Sigmoid colon (tissue), 7 donors: ENCODE results near the gene COQ10B. TPM values are rescaled to one million over a fixed set of nuclear protein-coding genes. Genes with fewer than 3 reads are reported as not detected.

Experiments used
- DNase-seq: peaks from one replicate; pipeline ENCODE4 v3.0.0-alpha.2; 2019
- H3K27ac ChIP-seq, 4 donors: fragments of 200-600 bp; sonication (generic); one replicate each; pipeline ENCODE4 v1.5.1; 2016 to 2019; ENCODE audit warnings: mild to moderate bottlenecking in 1 of 4
- H3K27me3 ChIP-seq, 3 donors: fragments of 200-600 bp; sonication (generic); one replicate each; pipeline ENCODE4 v1.5.1; 2019; ENCODE audit warnings: mild to moderate bottlenecking in 1 of 3
- H3K36me3 ChIP-seq, 4 donors: fragments of 200-600 bp; sonication (generic); one replicate each; pipeline ENCODE4 v1.5.1; 2016 to 2019
- H3K4me1 ChIP-seq, 4 donors: fragments of 200-600 bp; sonication (generic); one replicate each; pipeline ENCODE4 v1.5.1; 2017 to 2019
- H3K4me3 ChIP-seq, 4 donors: fragments of 200-600 bp; sonication (generic); one replicate each; pipeline ENCODE4 v1.5.1; 2017 to 2019; ENCODE audit warnings: mild to moderate bottlenecking in 2 of 4, moderate library complexity in 1 of 4
- H3K9me3 ChIP-seq, 4 donors: fragments of 200-600 bp in 3 of 4; sonication (generic) in 3 of 4; one replicate each; pipeline versions ENCODE4 v1.5.1 to v1.6.1; 2013 to 2019
- EP300 ChIP-seq, 4 donors: sonication (generic); formaldehyde crosslinking; IDR thresholded peaks; one replicate each; pipeline ENCODE4 v1.6.1; 2017; ENCODE audit warnings: antibody characterized with exemption in 4 of 4
- POLR2A ChIP-seq, 2 donors: fragments of 450-650 bp; IDR thresholded peaks; one replicate each; pipeline ENCODE4 v1.6.1; 2016; ENCODE audit warnings: antibody characterized with exemption in 2 of 2, mild to moderate bottlenecking in 2 of 2, moderate library complexity in 2 of 2
- POLR2AphosphoS5 ChIP-seq, 4 donors: sonication (generic); formaldehyde crosslinking; IDR thresholded peaks; one replicate each; pipeline ENCODE4 v1.6.1; 2017; ENCODE audit warnings: antibody characterized with exemption in 4 of 4
- whole genome bisulfite sequencing, 2 donors: extraction: QIAGEN DNeasy Blood & Tissue Kit; methylation state at CpG; one replicate each; pipeline ENCODE4 v1.1.7; 2013; 5-methylcytosine and 5-hydroxymethylcytosine counted together
- intact Hi-C: fragments of 100-400 bp; cut with DNase I; formaldehyde crosslinking; loops from one replicate; pipeline ENCODE4 v1.15.1; 2023
- polyA plus RNA-seq, 3 donors: library from polyadenylated mRNA; stranded (reverse); fragments of 200-250 nt; gene quantifications; one replicate each; pipeline ENCODE4 v1.2.3, GENCODE V29; 2013
- total RNA-seq, 4 donors: library from RNA; depleted of rRNA; stranded (reverse); fragments of >200 nt; gene quantifications; one replicate each; pipeline ENCODE4 v1.1.0, GENCODE V29; 2016
- TF ChIP-seq, protein P1 (sequence below), 4 experiments: fragments of 450-650 bp in 3 of 4; fragments of 200-600 bp in 1 of 4; IDR thresholded peaks; one replicate each; pipeline ENCODE4 v1.5.1; 2016 to 2019; ENCODE audit warnings: antibody characterized with exemption in 4 of 4, mild to moderate bottlenecking in 3 of 4, moderate library complexity in 2 of 4
- donor health status: healthy with polysubstance abuse.
- donor health status: Bipolar disorder and iron deficiency.
- donor health status: healthy.

COQ10B gene
- total and polyA plus RNA-seq, 7 donors = 15.1 to 77.9 (median 35.0) TPM

DNA sequence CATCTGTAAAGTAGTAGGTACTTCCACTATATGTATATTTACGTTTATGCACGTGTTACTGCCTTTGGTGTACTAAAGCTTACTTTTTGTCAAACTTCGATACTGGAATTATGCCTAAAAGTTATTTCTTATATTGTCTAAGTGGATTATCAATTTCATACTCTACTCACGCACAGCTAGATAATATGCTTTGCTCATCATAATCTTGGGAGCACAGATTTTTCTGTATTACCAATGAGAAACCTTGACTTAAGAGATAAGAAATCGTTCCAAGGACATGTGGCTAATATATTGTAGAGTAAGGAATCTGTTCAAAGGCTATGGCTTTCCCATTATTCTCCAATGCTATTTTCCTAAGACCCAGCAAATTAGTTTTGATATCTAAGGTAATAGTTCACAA is 53.3 kb downstream of the COQ10B start:
- TF ChIP-seq POLR2A (IDR thresholded peaks at IDR 0.05) (no peak), EP300 (IDR thresholded peaks at IDR 0.05) (no peak), POLR2AphosphoS5 (IDR thresholded peaks at IDR 0.05) (no peak)
- TF ChIP-seq, protein P1, sequence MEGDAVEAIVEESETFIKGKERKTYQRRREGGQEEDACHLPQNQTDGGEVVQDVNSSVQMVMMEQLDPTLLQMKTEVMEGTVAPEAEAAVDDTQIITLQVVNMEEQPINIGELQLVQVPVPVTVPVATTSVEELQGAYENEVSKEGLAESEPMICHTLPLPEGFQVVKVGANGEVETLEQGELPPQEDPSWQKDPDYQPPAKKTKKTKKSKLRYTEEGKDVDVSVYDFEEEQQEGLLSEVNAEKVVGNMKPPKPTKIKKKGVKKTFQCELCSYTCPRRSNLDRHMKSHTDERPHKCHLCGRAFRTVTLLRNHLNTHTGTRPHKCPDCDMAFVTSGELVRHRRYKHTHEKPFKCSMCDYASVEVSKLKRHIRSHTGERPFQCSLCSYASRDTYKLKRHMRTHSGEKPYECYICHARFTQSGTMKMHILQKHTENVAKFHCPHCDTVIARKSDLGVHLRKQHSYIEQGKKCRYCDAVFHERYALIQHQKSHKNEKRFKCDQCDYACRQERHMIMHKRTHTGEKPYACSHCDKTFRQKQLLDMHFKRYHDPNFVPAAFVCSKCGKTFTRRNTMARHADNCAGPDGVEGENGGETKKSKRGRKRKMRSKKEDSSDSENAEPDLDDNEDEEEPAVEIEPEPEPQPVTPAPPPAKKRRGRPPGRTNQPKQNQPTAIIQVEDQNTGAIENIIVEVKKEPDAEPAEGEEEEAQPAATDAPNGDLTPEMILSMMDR (IDR thresholded peaks at IDR 0.05) = no peak
- 93 to 98% methylated on average over 5 of the region's 5 CpGs for WGBS, 2 donors

GRCh38 chr2:197513915-197514314 is 60.6 kb downstream of the COQ10B start:
- no peaks in the 10 kb centered on the region for H3K9me3 ChIP-seq
- intact Hi-C loops = loop anchor here (2.0 kb wide), 1 partner anchor 13 kb away; the partner anchor contains the start of gene HSPE1
- H3K27ac ChIP-seq = no peak overlapping the region
- H3K36me3 ChIP-seq = no peaks in the 10 kb centered on the region
- DNase-seq = no peak
- no peaks in the 10 kb centered on the region for H3K27me3 ChIP-seq
- 94% methylated on average over 5 of the region's 5 CpGs for WGBS, 2 donors
- no peak for TF ChIP-seq POLR2A (IDR thresholded peaks at IDR 0.05)
- no peak for TF ChIP-seq POLR2AphosphoS5 (IDR thresholded peaks at IDR 0.05)
- no peak for TF ChIP-seq EP300 (IDR thresholded peaks at IDR 0.05)
- TF ChIP-seq, protein P1 (IDR thresholded peaks at IDR 0.05) = no peak
- no peak overlapping the region for H3K4me3 ChIP-seq
- peaks cover 0 to 25% (median 20%) of the 10 kb centered on the region in 4 donors for H3K4me1 ChIP-seq

More for the DNA sequence above, 53.3 kb downstream of the COQ10B start:
- peaks cover 0 to 35% (median 8%) of the 10 kb centered on the region in 4 donors for H3K36me3 ChIP-seq
- H3K27me3 ChIP-seq = no peaks in the 10 kb centered on the region
- intact Hi-C loops = no loop called here
- no peak overlapping the region for H3K4me3 ChIP-seq
- no peak for DNase-seq
- H3K9me3 ChIP-seq = no peaks in the 10 kb centered on the region
- H3K4me1 ChIP-seq = peaks cover 0 to 13% (median 9%) of the 10 kb centered on the region in 4 donors
- H3K27ac ChIP-seq = no peak overlapping the region

- WGBS, 2 donors = 62 to 78% methylated on average over 3 of the region's 3 CpGs
- TF ChIP-seq EP300 (IDR thresholded peaks at IDR 0.05) (no peak), POLR2AphosphoS5 (IDR thresholded peaks at IDR 0.05) (no peak), POLR2A (IDR thresholded peaks at IDR 0.05) (no peak)
- TF ChIP-seq, protein P1 (IDR thresholded peaks at IDR 0.05) = no peak
- H3K27me3 ChIP-seq = no peaks in the 10 kb centered on the region
- H3K9me3 ChIP-seq = no peaks in the 10 kb centered on the region
- H3K4me3 ChIP-seq = peak overlapping the region in 2 of 4 donors; percentile 90
- H3K36me3 ChIP-seq = no peaks in the 10 kb centered on the region
- no peak for DNase-seq
- peaks cover 0 to 31% (median 23%) of the 10 kb centered on the region in 4 donors for H3K4me1 ChIP-seq
- H3K27ac ChIP-seq = peak overlapping the region; percentile 91 to 96 (median 92)
- intact Hi-C loops = loop anchor here (2.0 to 5.0 kb wide), 6 partner anchors 14 to 1943 kb away; partner anchors contain the start of genes COQ10B, HSPE1, MARS2 and SATB2
Measured at GRCh38 chr2:197514754-197515153, 61.4 kb downstream of the COQ10B start.

- intact Hi-C loops = loop anchor here (2.0 to 5.0 kb wide), 6 partner anchors 15 to 1942 kb away; partner anchors contain the start of genes COQ10B, HSPE1, MARS2 and SATB2
- Histone ChIP-seq H3K36me3 (no peaks in the 10 kb centered on the region), H3K9me3 (no peaks in the 10 kb centered on the region), H3K27ac (peak overlapping the region; percentile 91 to 96 (median 92)), H3K4me3 (peak overlapping the region; percentile 66 to 90 (median 89)), H3K27me3 (no peaks in the 10 kb centered on the region), H3K4me1 (peaks cover 0 to 31% (median 23%) of the 10 kb centered on the region in 4 donors)
- 0% methylated on average over 16 of the region's 16 CpGs for WGBS, 2 donors
- TF ChIP-seq POLR2AphosphoS5 (IDR thresholded peaks at IDR 0.05) = no peak
- TF ChIP-seq EP300 (IDR thresholded peaks at IDR 0.05) = peak in 1 of 4 donors; percentile 15
- no peak for DNase-seq
Measured at GRCh38 chr2:197515315-197515738, 62.0 kb downstream of the COQ10B start.

DNA sequence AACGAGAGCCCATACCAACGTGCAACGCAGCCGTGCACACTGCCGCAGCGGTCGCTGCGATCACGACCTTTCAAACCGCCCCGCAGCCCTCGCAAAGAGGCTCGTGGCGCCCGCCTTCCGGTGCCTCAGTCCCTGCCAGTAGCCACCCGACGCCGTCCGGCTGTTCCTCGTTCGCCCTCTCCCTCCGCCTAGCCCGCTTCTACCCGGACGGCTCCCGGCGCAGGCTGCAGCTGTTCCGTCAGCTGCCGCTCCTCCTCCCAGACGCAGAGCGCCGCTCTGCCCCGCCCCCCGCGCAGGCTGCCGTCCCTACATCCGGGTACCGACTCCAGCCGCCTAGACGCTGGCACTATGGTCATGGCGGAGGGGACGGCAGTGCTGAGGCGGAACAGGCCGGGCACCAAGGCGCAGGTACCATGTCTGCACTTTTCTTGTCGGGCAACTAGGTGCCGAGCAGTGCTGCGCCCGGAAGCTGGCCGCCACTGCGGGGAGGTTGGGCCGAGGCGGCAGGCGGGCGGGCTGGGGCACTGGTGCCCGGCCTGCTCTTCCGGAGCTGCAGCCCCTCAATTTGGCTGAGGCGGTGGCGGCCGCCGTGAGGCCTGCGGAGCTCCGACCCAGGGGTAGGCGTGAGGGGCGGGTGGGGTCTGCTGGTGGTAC is 62.5 kb downstream of the COQ10B start, which contains the start of gene MOB4:
TSS of gene MOB4 (plus strand) at position 328 of the 654 bp plus-strand sequence. CDS start at position 349, 21 bp downstream.
- peak; percentile 97 for DNase-seq
- TF ChIP-seq, protein P1 (IDR thresholded peaks at IDR 0.05) = no peak
- TF ChIP-seq EP300 (IDR thresholded peaks at IDR 0.05) = peak in 2 of 4 donors; percentile 32 to 38
- peak; percentile 93 to 99 (median 95) for TF ChIP-seq POLR2AphosphoS5 (IDR thresholded peaks at IDR 0.05)
- peak; percentile 82 to 90 for TF ChIP-seq POLR2A (IDR thresholded peaks at IDR 0.05)
- Histone ChIP-seq H3K9me3 (no peaks in the 10 kb centered on the region), H3K4me3 (peak within 1 kb of the TSS; percentile 66 to 90 (median 89)), H3K36me3 (no peaks in the 10 kb centered on the region), H3K27me3 (no peaks in the 10 kb centered on the region), H3K27ac (peak within 1 kb of the TSS; percentile 91 to 96 (median 92)), H3K4me1 (peaks cover 0 to 31% (median 23%) of the 10 kb centered on the region in 4 donors)
- intact Hi-C loops = loop anchor here (2.0 to 5.0 kb wide), 6 partner anchors 15 to 1941 kb away; partner anchors contain the start of genes COQ10B, HSPE1, MARS2 and SATB2
- WGBS, 2 donors = 0 to 1% methylated on average over 66 of the region's 66 CpGs
